Fibroblast of the aortic adventitia (primary cell): Measurements from ENCODE around the gene IL37. TPM values are rescaled to one million over a fixed set of nuclear protein-coding genes. Genes with fewer than 3 reads are reported as not detected.

Experiments used
- DNase-seq: peaks from one replicate; pipeline ENCODE4 v3.0.0-alpha.2; 2010; ENCODE audit warnings: low read depth
- H3K4me3 ChIP-seq: 2 replicates; pipeline ENCODE4 v1.5.1; 2011; ENCODE audit warnings: low read depth, mild to moderate bottlenecking, control low read depth, low read length, moderate library complexity
- CTCF ChIP-seq: IDR thresholded peaks from 2 replicates; pipeline ENCODE4 v1.5.1; 2011; ENCODE audit warnings: mild to moderate bottlenecking, low read length, control low read depth, inconsistent platforms; ENCODE audit not compliant: insufficient read depth
- total RNA-seq: library from RNA; depleted of rRNA; stranded (reverse); fragments of >200 nt; gene quantifications from 2 replicates; pipeline ENCODE4 v1.2.3, GENCODE V29; 2012; ENCODE audit warnings: low replicate concordance

The IL37 gene
- total RNA-seq, 1 donor: not detected

GRCh38 chr2:112880696-112881095, 30.3 kb upstream of the IL37 start:
- H3K4me3 ChIP-seq: no peak overlapping the region
- DNase-seq: no peak
- no peak for TF ChIP-seq CTCF

GRCh38 chr2:112881217-112881985, 29.6 kb upstream of the IL37 start:
- TF ChIP-seq CTCF: no peak
- H3K4me3 ChIP-seq: no peak overlapping the region
- DNase-seq: peak; percentile 96

DNA sequence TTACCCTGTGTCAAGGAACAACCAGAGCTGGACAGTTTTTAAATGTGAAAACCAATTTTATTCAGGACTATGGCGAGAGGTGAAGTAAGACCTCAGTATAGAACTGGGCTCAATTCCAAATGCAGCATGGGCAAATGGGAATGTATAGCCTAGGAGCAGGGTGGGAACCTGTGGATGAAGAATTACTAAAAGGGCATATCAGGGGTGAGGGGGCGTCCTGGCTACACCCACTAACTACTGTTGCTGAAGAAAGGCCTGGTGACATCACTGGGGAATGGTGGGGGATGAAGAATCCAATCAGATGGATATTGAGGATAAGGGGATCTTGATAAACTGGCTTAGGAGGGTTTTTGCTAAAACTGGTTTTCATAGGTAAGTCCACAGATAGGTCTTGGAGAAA, 27.3 kb upstream of the IL37 start:
- TF ChIP-seq CTCF: no peak
- no peak for DNase-seq
- no peak overlapping the region for H3K4me3 ChIP-seq

GRCh38 chr2:112884869-112885505, 26.0 kb upstream of the IL37 start:
- H3K4me3 ChIP-seq: no peak overlapping the region
- peak; percentile 82 for TF ChIP-seq CTCF
- DNase-seq: peak; percentile 39

DNA sequence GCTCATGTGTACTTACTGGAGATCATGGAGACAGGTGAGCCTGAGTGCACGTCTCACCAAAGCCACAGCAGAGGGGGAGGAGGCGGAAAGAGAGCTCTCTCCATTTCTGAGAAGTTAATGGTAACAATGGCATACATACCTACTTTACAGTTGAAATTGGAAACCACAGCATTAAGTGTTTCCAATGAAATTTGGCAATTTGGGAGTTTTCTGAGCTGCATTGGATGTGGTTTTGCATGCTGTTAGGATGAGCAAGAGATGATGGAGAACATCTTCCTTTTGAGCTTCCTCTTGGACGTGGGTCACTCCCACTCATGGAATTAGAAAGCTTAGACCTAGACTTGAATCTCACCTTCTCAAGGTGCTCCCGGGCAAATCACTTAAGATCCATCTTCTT, 25.5 kb upstream of the IL37 start:
- peak; percentile 27 for DNase-seq
- H3K4me3 ChIP-seq: no peak overlapping the region
- no peak for TF ChIP-seq CTCF

DNA sequence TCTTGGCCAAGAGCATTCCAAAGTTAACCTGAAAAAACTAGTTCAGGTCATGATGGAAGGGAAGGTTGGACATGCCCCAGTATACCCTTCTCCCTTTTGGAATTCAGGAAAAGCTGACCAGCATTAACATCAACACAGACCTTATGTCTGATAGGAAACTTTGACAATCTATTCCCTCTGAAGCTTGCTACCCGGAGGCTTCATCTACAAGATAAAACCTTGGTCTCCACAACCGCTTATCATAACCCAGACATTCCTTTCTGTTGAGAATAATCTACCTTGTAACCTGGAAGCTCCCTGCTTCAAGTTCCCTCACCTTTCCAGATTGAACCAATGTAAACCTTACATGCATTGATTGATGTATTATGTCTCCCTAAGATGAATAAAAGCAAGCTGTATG, 24.7 kb upstream of the IL37 start:
- no peak overlapping the region for H3K4me3 ChIP-seq
- no peak for TF ChIP-seq CTCF
- no peak for DNase-seq
